Type B pancreatic cell (in vitro differentiated cells): ENCODE results near the gene CCDC180. TPM values are rescaled to one million over a fixed set of nuclear protein-coding genes. Genes with fewer than 3 reads are reported as not detected.

Experiments
- DNase-seq: peaks from one replicate; pipeline ENCODE4 v3.0.0; 2021; ENCODE audit warnings: mixed read lengths; ENCODE audit not compliant: unreplicated experiment; ENCODE audit errors: extremely low spot score
- H3K27ac Mint-ChIP-seq: 2 replicates; pipeline ENCODE4 v1.8.0; 2021; ENCODE audit warnings: mild to moderate bottlenecking, mixed read lengths
- H3K27me3 Mint-ChIP-seq: 2 replicates; pipeline ENCODE4 v1.8.0; 2021; ENCODE audit warnings: mixed read lengths
- H3K36me3 Mint-ChIP-seq: 2 replicates; pipeline ENCODE4 v1.8.0; 2021; ENCODE audit warnings: mixed read lengths
- H3K4me1 Mint-ChIP-seq: one replicate; pipeline ENCODE4 v1.8.0; 2021; ENCODE audit warnings: mixed read lengths; ENCODE audit not compliant: unreplicated experiment
- H3K4me3 Mint-ChIP-seq: 2 replicates; pipeline ENCODE4 v1.8.0; 2021; ENCODE audit warnings: mild to moderate bottlenecking, mixed read lengths
- H3K9me3 Mint-ChIP-seq: 2 replicates; pipeline ENCODE4 v1.8.0; 2021; ENCODE audit warnings: mixed read lengths
- CTCF ChIP-seq: fragments of 200-600 bp; sonication (generic); conservative IDR thresholded peaks from 2 replicates; pipeline ENCODE4 v1.5.0; 2021; ENCODE audit warnings: antibody characterized with exemption, mild to moderate bottlenecking
- total RNA-seq: library from RNA; stranded (reverse); gene quantifications from 2 replicates; pipeline ENCODE4 v1.2.1, GENCODE V29; 2021; ENCODE audit warnings: low replicate concordance

CCDC180 gene
- total RNA-seq, 1 donor from 2014 or later: 7.0 TPM

- Mint-ChIP-seq H3K4me1 (no peaks in the 10 kb centered on the region), H3K36me3 (peaks cover 4% of the 10 kb centered on the region), H3K9me3 (no peaks in the 10 kb centered on the region), H3K4me3 (no peak overlapping the region), H3K27ac (no peak overlapping the region), H3K27me3 (no peaks in the 10 kb centered on the region)
- TF ChIP-seq CTCF: no peak
- no peak for DNase-seq
These were observed 41.4 kb downstream of the CCDC180 start for GRCh38 chr9:97348871-97349270.

GRCh38 chr9:97349400-97349799 is 41.9 kb downstream of the CCDC180 start:
- Mint-ChIP-seq H3K4me1 (no peaks in the 10 kb centered on the region), H3K27me3 (no peaks in the 10 kb centered on the region)

GRCh38 chr9:97354637-97355036 is 47.2 kb downstream of the CCDC180 start:
- H3K4me3 Mint-ChIP-seq: no peak overlapping the region
- TF ChIP-seq CTCF: no peak
- peaks cover 14% of the 10 kb centered on the region for H3K36me3 Mint-ChIP-seq
- H3K27ac Mint-ChIP-seq: no peak overlapping the region
- H3K4me1 Mint-ChIP-seq: no peaks in the 10 kb centered on the region
- DNase-seq: no peak
- H3K27me3 Mint-ChIP-seq: no peaks in the 10 kb centered on the region
- no peaks in the 10 kb centered on the region for H3K9me3 Mint-ChIP-seq

More at GRCh38 chr9:97349400-97349799, 41.9 kb downstream of the CCDC180 start:
- H3K4me3 Mint-ChIP-seq: no peak overlapping the region
- no peaks in the 10 kb centered on the region for H3K9me3 Mint-ChIP-seq
- H3K36me3 Mint-ChIP-seq: peaks cover 6% of the 10 kb centered on the region
- no peak for DNase-seq
- no peak for TF ChIP-seq CTCF
- no peak overlapping the region for H3K27ac Mint-ChIP-seq

DNA sequence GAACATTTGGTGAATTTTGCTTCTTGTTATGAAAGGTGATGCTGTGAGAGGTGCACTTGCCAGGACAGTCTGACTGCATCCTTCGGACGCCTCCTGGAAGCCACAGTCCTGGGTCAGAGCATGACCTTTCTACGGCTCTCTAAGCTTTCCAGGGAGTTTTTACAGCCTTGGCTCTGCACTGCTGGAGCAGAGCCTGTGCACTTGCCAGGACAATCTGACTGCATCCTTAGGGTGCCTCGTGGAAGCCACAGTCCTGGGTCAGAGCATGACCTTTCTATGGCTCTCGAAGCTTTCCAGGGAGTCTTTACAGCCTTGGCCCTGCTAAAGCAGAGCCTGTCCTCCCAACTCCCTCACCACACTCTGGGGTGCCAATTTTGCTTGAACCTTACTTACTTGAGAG is 49.6 kb downstream of the CCDC180 start:
- no peak for DNase-seq
- Mint-ChIP-seq H3K4me3 (no peak overlapping the region), H3K27ac (no peak overlapping the region), H3K36me3 (peaks cover 14% of the 10 kb centered on the region), H3K4me1 (no peaks in the 10 kb centered on the region), H3K9me3 (no peaks in the 10 kb centered on the region), H3K27me3 (no peaks in the 10 kb centered on the region)
- TF ChIP-seq CTCF: no peak

Other genes with a start within 250 kb of the CCDC180 start
- 7.6 and 12.7 TPM in 2 replicates for gene TDRD7, start 104.4 kb downstream of the CCDC180 start, total RNA-seq
- 10.5 and 12.9 TPM in 2 replicates for gene TMOD1, start 194.0 kb downstream of the CCDC180 start, total RNA-seq